NCI-H774 (cell line): ENCODE results near the gene VEGFD.

Experiments
- DNase-seq: peaks from one replicate; lab custom pipeline; 2025; lab: John Stamatoyannopoulos, UW

Gene VEGFD

GRCh38 chrX:15384304-15384703 lies at the start of gene VEGFD:
Gene VEGFD, minus strand, starts transcription at chrX:15384413. Its CDS starts 467 bp downstream, at chrX:15383946.
- no peak for DNase-seq

GRCh38 chrX:15430584-15430983 lies 46.4 kb upstream of the VEGFD start:
- no peak for DNase-seq

- no peak for DNase-seq
These were observed 45.9 kb upstream of the VEGFD start for GRCh38 chrX:15430076-15430475.

GRCh38 chrX:15425024-15425423 lies 40.8 kb upstream of the VEGFD start:
- no peak for DNase-seq

- no peak for DNase-seq
These were observed 34.5 kb upstream of the VEGFD start for GRCh38 chrX:15418707-15419181.

GRCh38 chrX:15418041-15418706 lies 34.0 kb upstream of the VEGFD start:
- no peak for DNase-seq

- no peak for DNase-seq
These were observed 32.1 kb upstream of the VEGFD start for GRCh38 chrX:15416133-15416993.

GRCh38 chrX:15413101-15413500 lies 28.9 kb upstream of the VEGFD start:
- DNase-seq = no peak

GRCh38 chrX:15410947-15411346 lies 26.7 kb upstream of the VEGFD start:
- DNase-seq = no peak

GRCh38 chrX:15410430-15410829 lies 26.2 kb upstream of the VEGFD start:
- DNase-seq = no peak

- DNase-seq = no peak
These were observed 21.6 kb upstream of the VEGFD start for GRCh38 chrX:15405846-15406245.

- DNase-seq = no peak
These were observed 20.3 kb upstream of the VEGFD start for GRCh38 chrX:15404401-15405096.

GRCh38 chrX:15401378-15401777 lies 17.2 kb upstream of the VEGFD start:
- DNase-seq = no peak

GRCh38 chrX:15399962-15400391 lies 15.8 kb upstream of the VEGFD start:
- DNase-seq = no peak

- no peak for DNase-seq
These were observed 14.7 kb upstream of the VEGFD start for GRCh38 chrX:15398874-15399273.

- DNase-seq = no peak
These were observed 11.6 kb upstream of the VEGFD start for GRCh38 chrX:15395789-15396188.

- DNase-seq = no peak
These were observed 7.6 kb upstream of the VEGFD start for GRCh38 chrX:15391850-15392249.

GRCh38 chrX:15382813-15383212 lies 1.4 kb downstream of the VEGFD start:
- DNase-seq = no peak

GRCh38 chrX:15376956-15377355 lies 7.3 kb downstream of the VEGFD start:
- DNase-seq = no peak

- DNase-seq = no peak
These were observed 10.2 kb downstream of the VEGFD start for GRCh38 chrX:15373976-15374375.

GRCh38 chrX:15366506-15367352 lies 17.5 kb downstream of the VEGFD start:
- DNase-seq = no peak

GRCh38 chrX:15359701-15360100 lies 24.5 kb downstream of the VEGFD start:
- DNase-seq = no peak
